Panc1 (cell line): Measurements from ENCODE around the gene SFTPB.

ENCODE experiments used
- CTCF ChIP-seq: fragments of 450-650 bp; IDR thresholded peaks from 2 replicates; pipeline ENCODE4 v1.5.1; 2017; ENCODE audit warnings: mild to moderate bottlenecking
- POLR2AphosphoS5 ChIP-seq: IDR thresholded peaks from 2 replicates; pipeline ENCODE4 v1.6.1; 2012; ENCODE audit warnings: mild to moderate bottlenecking, low read depth, low read length, moderate library complexity
- REST ChIP-seq, 2 experiments: IDR thresholded peaks; 2 replicates each; pipeline ENCODE4 v1.6.1; 2011 to 2012; ENCODE audit warnings: low read depth in 2 of 2, control low read depth in 1 of 2, low read length in 1 of 2, mild to moderate bottlenecking in 1 of 2, moderate library complexity in 1 of 2; ENCODE audit not compliant: insufficient read depth in 1 of 2
- SIN3A ChIP-seq: IDR thresholded peaks from 2 replicates; pipeline ENCODE4 v1.6.1; 2012; ENCODE audit warnings: low read depth, mild to moderate bottlenecking, low read length, moderate library complexity, borderline replicate concordance; ENCODE audit not compliant: insufficient read depth

GRCh38 chr2:85708641-85709040 lies 40.6 kb upstream of the SFTPB start:
- TF ChIP-seq CTCF (no peak), REST (IDR thresholded peaks at IDR 0.05; ENCODE audit: insufficient read depth in 1 of 2, low read depth in 2 of 2, low read length in 1 of 2) (no peak), SIN3A (no peak), POLR2AphosphoS5 (no peak)
